Skeletal muscle satellite cell (primary cell): ENCODE measurements around the gene CSTPP1.

ENCODE experiments used
- H3K27me3 ChIP-seq: 2 replicates; pipeline ENCODE4 v1.7.0; 2013; ENCODE audit warnings: low read length; ENCODE audit not compliant: control insufficient read depth, insufficient read depth
- H3K36me3 ChIP-seq: 2 replicates; pipeline ENCODE4 v1.7.0; 2013; ENCODE audit warnings: mild to moderate bottlenecking, control low read depth, low read length; ENCODE audit not compliant: insufficient read depth
- H3K4me1 ChIP-seq: 2 replicates; pipeline ENCODE4 v1.7.0; 2013; ENCODE audit warnings: low read length; ENCODE audit not compliant: control insufficient read depth, insufficient read depth
- H3K4me2 ChIP-seq: 2 replicates; pipeline ENCODE4 v1.7.0; 2013; ENCODE audit warnings: mild to moderate bottlenecking, low read length
- H3K4me3 ChIP-seq: 2 replicates; pipeline ENCODE4 v1.7.0; 2013; ENCODE audit warnings: low read length
- H3K9ac ChIP-seq: 2 replicates; pipeline ENCODE4 v1.7.0; 2013; ENCODE audit warnings: mild to moderate bottlenecking, low read depth, low read length, moderate library complexity
- H3K9me3 ChIP-seq: replicated peaks from 2 replicates; pipeline ENCODE4 v1.7.0; 2013; ENCODE audit warnings: mild to moderate bottlenecking, control low read depth, low read length

CSTPP1 gene

GRCh38 chr11:47127213-47127612, 190.7 kb downstream of the CSTPP1 start:
- Histone ChIP-seq H3K9ac (no peak overlapping the region), H3K4me1 (no peaks in the 10 kb centered on the region), H3K9me3 (no peaks in the 10 kb centered on the region), H3K36me3 (no peaks in the 10 kb centered on the region), H3K4me3 (no peak overlapping the region), H3K4me2 (no peak overlapping the region), H3K27me3 (no peaks in the 10 kb centered on the region)

- Histone ChIP-seq H3K27me3 (no peaks in the 10 kb centered on the region), H3K4me3 (no peak overlapping the region), H3K9ac (no peak overlapping the region), H3K4me1 (no peaks in the 10 kb centered on the region), H3K9me3 (no peaks in the 10 kb centered on the region), H3K4me2 (no peak overlapping the region), H3K36me3 (no peaks in the 10 kb centered on the region)
These were observed 194.0 kb downstream of the CSTPP1 start for GRCh38 chr11:47130543-47130942.

DNA sequence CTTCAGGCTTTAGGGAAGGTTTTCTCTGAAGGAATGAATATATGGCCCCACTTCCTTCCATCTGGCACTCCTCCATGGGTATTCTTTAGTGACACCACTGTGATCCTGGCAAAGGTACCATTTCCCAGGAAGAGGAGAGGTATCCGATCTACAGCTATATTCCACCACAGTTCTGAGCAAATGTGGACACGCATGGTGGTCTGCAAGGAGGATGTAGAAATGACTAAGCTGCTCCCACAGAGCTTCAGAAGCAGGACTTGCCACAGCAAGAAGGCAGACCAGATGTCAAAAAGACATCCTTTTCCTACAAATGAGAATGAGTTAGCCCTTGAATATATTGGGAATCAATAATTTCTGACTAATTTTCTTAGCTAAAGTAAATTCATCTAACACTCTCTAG, 194.6 kb downstream of the CSTPP1 start:
- Histone ChIP-seq H3K4me1 (no peaks in the 10 kb centered on the region), H3K9ac (no peak overlapping the region), H3K9me3 (no peaks in the 10 kb centered on the region), H3K27me3 (no peaks in the 10 kb centered on the region), H3K4me3 (no peak overlapping the region), H3K36me3 (no peaks in the 10 kb centered on the region), H3K4me2 (no peak overlapping the region)

- Histone ChIP-seq H3K9me3 (no peaks in the 10 kb centered on the region), H3K4me3 (no peak overlapping the region), H3K36me3 (no peaks in the 10 kb centered on the region), H3K4me2 (no peak overlapping the region), H3K9ac (no peak overlapping the region), H3K4me1 (no peaks in the 10 kb centered on the region), H3K27me3 (no peaks in the 10 kb centered on the region)
These were observed 195.9 kb downstream of the CSTPP1 start for GRCh38 chr11:47132490-47132889.

DNA sequence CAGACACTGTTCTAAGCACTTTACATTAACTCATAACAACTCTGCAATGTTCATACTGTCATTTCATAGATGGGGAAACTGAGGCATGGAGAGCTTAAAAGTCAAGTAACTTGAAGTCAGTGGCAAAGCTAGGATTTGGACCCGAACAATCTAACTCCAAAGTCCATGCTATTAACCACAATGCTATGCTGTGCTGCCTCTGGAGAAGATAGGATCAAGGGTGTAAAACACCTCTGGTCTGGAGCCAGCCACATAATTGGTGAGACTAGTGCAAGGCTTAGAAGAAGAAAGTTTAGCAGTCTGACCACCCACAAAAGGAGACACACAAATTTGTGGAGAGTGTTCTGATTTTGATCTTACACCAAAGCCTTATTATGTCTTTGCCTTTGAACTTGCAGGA, 196.4 kb downstream of the CSTPP1 start:
- peaks cover under 1% of the 10 kb centered on the region for H3K36me3 ChIP-seq
- H3K4me2 ChIP-seq = no peak overlapping the region
- H3K27me3 ChIP-seq = no peaks in the 10 kb centered on the region
- H3K9me3 ChIP-seq = no peaks in the 10 kb centered on the region
- H3K4me3 ChIP-seq = no peak overlapping the region
- no peak overlapping the region for H3K9ac ChIP-seq
- H3K4me1 ChIP-seq = no peaks in the 10 kb centered on the region

DNA sequence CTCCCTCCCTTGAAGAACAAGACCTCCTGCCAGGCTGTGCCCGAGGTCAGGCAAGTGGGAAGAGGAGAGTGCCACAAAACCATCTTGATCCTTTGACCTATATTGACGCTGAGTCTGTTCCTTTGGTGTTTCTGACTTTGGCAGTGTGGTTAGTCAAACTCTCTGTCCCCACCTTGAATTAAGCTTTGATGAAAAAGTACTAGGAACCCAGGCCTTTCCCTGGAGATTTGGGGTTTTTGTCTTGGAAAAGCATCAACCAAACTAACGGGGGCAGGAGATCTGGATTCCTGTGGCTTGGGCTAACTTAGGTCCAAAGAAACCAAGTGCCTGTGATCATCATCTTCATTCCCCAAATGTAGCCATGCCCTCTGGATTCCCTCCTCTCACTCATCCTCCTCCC, 199.8 kb downstream of the CSTPP1 start:
- Histone ChIP-seq H3K4me2 (no peak overlapping the region), H3K4me1 (no peaks in the 10 kb centered on the region), H3K9ac (no peak overlapping the region), H3K36me3 (peaks cover 5% of the 10 kb centered on the region), H3K9me3 (no peaks in the 10 kb centered on the region), H3K27me3 (no peaks in the 10 kb centered on the region), H3K4me3 (no peak overlapping the region)

- Histone ChIP-seq H3K4me2 (no peak overlapping the region), H3K9me3 (no peaks in the 10 kb centered on the region), H3K9ac (no peak overlapping the region), H3K27me3 (no peaks in the 10 kb centered on the region), H3K36me3 (peaks cover 5% of the 10 kb centered on the region), H3K4me3 (no peak overlapping the region), H3K4me1 (no peaks in the 10 kb centered on the region)
These were observed 200.4 kb downstream of the CSTPP1 start for GRCh38 chr11:47136921-47137320.

GRCh38 chr11:47137476-47137875, 200.9 kb downstream of the CSTPP1 start:
- Histone ChIP-seq H3K4me3 (no peak overlapping the region), H3K4me1 (no peaks in the 10 kb centered on the region), H3K9me3 (no peaks in the 10 kb centered on the region), H3K4me2 (no peak overlapping the region), H3K36me3 (peaks cover 5% of the 10 kb centered on the region), H3K9ac (no peak overlapping the region), H3K27me3 (no peaks in the 10 kb centered on the region)

DNA sequence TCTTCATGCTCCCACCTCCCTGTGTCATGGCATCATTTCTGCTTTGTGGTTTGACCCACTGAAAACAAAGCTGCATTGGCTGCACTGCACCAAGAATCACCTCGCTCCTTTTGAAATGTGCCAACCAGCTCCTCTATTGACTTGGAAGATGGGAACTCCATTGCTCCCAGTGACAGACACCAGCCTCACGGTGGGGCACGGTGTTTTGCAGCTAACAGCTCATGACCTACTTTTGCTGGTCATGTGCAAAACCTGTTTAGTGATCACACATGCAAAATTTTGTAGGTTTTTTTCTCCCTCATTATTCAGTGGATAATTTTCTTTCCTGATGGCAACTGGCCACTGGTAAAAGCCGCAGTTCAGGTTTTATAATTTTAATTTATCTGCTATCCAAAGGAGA, 203.3 kb downstream of the CSTPP1 start:
- Histone ChIP-seq H3K9ac (no peak overlapping the region), H3K9me3 (no peaks in the 10 kb centered on the region), H3K27me3 (no peaks in the 10 kb centered on the region), H3K4me1 (peaks cover 12% of the 10 kb centered on the region), H3K36me3 (peaks cover 5% of the 10 kb centered on the region), H3K4me3 (no peak overlapping the region), H3K4me2 (no peak overlapping the region)

DNA sequence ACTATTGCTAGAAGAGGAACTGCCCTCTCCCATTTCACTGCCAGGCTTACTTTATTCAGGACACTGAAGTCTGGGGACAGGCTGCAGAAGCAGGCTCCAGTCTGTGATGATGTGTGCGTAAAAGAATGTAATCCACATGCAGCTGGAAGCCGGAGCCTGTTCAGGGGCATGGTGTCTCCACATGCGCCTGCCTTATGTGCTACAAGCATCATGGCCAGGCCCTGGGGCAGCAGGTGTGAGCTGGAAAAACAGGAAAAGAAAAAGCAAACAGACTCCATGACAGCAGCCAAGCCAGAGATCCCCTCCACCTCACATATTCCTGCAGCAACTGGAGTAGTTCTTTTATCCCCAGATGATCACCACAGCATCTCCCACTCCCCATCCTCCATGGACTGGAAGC, 206.8 kb downstream of the CSTPP1 start:
- H3K36me3 ChIP-seq = peaks cover 5% of the 10 kb centered on the region
- H3K9ac ChIP-seq = no peak overlapping the region
- H3K4me3 ChIP-seq = no peak overlapping the region
- H3K4me2 ChIP-seq = no peak overlapping the region
- H3K4me1 ChIP-seq = peaks cover 12% of the 10 kb centered on the region
- no peaks in the 10 kb centered on the region for H3K27me3 ChIP-seq
- no peaks in the 10 kb centered on the region for H3K9me3 ChIP-seq

DNA sequence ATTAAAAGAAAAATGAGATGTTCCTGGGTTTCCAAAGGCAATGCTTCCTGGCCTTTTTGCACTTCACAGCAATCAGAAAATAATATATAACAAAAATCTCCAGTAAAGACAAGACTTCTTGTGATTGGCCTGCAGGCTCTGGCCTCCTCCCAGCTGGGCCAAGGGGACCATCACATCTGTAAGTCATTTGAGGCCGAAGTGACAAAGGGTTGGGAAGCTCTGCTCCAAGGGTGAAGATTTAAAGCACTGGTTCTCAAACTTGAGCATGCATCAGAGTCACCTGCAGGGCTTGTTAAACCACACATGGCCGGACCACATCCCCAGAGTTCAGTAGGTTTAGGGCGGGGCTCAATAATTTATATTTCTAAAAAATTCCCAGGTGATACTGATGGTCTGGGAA, 208.0 kb downstream of the CSTPP1 start:
- Histone ChIP-seq H3K4me2 (no peak overlapping the region), H3K9me3 (no peaks in the 10 kb centered on the region), H3K4me1 (peaks cover 12% of the 10 kb centered on the region), H3K27me3 (no peaks in the 10 kb centered on the region), H3K4me3 (no peak overlapping the region), H3K36me3 (peaks cover 4% of the 10 kb centered on the region), H3K9ac (no peak overlapping the region)

- H3K4me1 ChIP-seq = peaks cover 12% of the 10 kb centered on the region
- H3K27me3 ChIP-seq = no peaks in the 10 kb centered on the region
- H3K9me3 ChIP-seq = no peaks in the 10 kb centered on the region
- H3K4me3 ChIP-seq = no peak overlapping the region
- no peak overlapping the region for H3K9ac ChIP-seq
- no peak overlapping the region for H3K4me2 ChIP-seq
- peaks cover 4% of the 10 kb centered on the region for H3K36me3 ChIP-seq
These were observed 210.7 kb downstream of the CSTPP1 start for GRCh38 chr11:47147250-47147649.
